Gastrocnemius medialis (tissue), 4 donors: Measurements from ENCODE around the gene SPI1.

Source experiments
- POLR2A ChIP-seq, 2 donors: fragments of 450-650 bp; IDR thresholded peaks; one replicate each; pipeline ENCODE4 v1.6.1; 2017; ENCODE audit warnings: antibody characterized with exemption in 2 of 2, mild to moderate bottlenecking in 2 of 2, moderate library complexity in 2 of 2
- TF ChIP-seq, protein P1 (sequence below), 5 experiments: fragments of 450-650 bp in 3 of 5; fragments of 200-600 bp in 2 of 5; sonication (generic) in 2 of 5; IDR thresholded peaks in 4 of 5; conservative IDR thresholded peaks in 1 of 5; 1 replicate in 4 of 5; 2 replicates in 1 of 5; pipeline ENCODE4 v1.5.1; 2016 to 2019; ENCODE audit warnings: antibody characterized with exemption in 5 of 5, mild to moderate bottlenecking in 3 of 5, moderate library complexity in 3 of 5

DNA sequence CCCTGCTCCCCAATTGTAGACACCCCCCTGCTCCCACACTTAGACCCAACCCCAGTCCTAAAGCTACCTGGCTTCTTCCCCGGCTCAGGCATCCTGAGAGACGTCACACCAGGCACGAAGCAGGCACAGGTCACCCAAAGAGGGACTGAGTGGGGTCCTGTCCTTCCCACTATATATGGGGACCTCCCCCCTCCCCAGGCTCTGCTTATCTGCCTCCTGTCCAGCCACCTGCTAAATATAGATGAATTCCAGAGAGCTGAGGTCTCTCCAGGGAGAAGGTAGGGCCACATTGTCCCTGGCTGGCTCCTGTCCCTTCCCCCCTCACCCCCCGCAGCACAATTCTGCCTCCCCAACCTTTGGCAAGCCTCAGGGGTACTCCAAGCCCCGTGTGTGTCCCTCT is 25.8 kb downstream of the SPI1 start, which contains the start of gene MYBPC3:
- TF ChIP-seq, protein P1, sequence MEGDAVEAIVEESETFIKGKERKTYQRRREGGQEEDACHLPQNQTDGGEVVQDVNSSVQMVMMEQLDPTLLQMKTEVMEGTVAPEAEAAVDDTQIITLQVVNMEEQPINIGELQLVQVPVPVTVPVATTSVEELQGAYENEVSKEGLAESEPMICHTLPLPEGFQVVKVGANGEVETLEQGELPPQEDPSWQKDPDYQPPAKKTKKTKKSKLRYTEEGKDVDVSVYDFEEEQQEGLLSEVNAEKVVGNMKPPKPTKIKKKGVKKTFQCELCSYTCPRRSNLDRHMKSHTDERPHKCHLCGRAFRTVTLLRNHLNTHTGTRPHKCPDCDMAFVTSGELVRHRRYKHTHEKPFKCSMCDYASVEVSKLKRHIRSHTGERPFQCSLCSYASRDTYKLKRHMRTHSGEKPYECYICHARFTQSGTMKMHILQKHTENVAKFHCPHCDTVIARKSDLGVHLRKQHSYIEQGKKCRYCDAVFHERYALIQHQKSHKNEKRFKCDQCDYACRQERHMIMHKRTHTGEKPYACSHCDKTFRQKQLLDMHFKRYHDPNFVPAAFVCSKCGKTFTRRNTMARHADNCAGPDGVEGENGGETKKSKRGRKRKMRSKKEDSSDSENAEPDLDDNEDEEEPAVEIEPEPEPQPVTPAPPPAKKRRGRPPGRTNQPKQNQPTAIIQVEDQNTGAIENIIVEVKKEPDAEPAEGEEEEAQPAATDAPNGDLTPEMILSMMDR (IDR thresholded peaks at IDR 0.05 in 4 of 5, conservative IDR thresholded peaks at IDR 0.05 in 1 of 5): no peak
- no peak for TF ChIP-seq POLR2A (IDR thresholded peaks at IDR 0.05)
